ENCODE data around the gene POFUT2. TPM values are rescaled to one million over a fixed set of nuclear protein-coding genes. Genes with fewer than 3 reads are reported as not detected.
A peak's percentile ranks its signal among the peaks of the same experiment; 100 is the strongest.

Gene POFUT2
- polyA plus RNA-seq, 12 donors: 29.2 to 44.2 (median 37.2) TPM; not detected in 1

DNA sequence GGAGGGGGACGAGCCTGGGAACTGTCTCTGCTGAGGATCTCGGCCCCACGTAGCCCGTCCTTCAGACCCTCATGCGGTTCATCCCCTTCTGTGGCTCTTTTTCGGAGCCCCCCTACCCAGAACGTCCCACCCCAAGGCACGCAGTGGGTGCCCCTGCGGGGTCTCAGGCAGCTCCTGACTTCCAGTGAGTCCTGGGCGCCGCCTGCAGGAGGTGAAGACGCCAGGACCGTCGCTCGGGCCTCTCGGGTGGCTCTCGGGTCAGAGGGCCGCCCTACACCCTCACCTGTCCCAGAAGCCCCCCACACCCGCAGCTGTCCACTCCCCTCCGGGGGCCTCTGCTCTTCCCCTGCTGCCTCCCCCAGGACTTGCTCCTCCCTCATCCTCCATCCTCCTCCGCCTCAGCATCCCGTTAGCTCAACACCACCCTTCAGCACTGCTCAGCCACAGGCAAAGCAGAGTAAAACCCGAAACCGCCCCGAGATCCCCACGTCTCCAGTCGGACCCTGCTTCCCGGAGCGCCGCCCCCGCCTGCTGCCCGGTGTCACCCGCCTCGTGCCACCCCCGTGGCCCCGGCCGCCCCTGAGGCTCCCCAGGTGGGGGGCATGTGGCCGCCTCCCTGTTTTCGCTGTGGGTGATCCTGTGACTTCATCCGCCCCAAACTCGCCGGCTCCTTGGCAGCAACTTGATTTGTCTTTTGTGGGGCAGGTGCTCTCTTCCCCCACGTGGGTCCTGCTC, 13.3 kb upstream of the POFUT2 start:
- no peak for DNase-seq

DNA sequence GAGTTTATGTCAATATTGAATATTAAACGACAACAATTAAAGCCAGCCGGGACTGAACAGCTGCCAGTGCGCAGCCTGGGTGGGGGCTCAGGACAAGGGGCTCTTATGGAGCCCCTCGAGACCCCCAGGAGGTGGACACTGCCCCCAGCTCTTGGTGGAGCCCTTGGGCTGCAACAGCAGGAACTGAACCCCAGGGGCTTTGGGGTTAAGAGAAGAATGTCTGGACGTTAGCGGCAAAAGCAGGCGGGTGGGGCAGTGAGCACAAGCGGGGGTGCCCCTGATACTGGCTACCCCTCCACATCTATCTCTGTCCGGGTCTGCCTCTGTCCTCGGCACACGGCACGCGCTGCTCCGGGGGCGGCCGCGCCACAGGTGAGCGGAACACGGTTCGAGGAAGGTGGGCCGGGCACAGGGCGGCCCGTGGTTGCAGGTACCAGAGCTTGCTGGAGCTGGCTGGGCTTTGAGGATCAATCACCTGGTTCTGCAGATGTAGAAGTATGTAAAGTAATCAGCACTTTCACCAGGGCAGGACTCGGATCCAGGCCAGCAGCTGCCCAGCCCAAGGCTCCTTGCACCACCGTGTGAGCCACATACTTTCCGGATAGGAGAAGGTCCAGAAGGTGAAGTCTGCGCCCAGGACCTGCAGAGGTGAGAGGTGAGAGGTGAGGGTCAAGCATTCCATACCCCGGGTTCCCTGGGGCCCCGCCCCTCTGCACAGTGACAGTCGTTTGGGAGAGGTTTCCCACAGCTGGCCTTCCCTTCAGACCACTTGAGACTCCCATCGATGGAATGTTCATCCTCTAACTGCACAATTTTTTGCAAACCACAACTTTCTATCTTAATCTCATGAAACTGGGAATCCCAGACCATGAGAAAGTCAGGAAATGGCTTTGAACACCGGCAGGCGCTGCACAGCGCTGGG, 12.4 kb upstream of the POFUT2 start:
- DNase-seq: no peak

DNA sequence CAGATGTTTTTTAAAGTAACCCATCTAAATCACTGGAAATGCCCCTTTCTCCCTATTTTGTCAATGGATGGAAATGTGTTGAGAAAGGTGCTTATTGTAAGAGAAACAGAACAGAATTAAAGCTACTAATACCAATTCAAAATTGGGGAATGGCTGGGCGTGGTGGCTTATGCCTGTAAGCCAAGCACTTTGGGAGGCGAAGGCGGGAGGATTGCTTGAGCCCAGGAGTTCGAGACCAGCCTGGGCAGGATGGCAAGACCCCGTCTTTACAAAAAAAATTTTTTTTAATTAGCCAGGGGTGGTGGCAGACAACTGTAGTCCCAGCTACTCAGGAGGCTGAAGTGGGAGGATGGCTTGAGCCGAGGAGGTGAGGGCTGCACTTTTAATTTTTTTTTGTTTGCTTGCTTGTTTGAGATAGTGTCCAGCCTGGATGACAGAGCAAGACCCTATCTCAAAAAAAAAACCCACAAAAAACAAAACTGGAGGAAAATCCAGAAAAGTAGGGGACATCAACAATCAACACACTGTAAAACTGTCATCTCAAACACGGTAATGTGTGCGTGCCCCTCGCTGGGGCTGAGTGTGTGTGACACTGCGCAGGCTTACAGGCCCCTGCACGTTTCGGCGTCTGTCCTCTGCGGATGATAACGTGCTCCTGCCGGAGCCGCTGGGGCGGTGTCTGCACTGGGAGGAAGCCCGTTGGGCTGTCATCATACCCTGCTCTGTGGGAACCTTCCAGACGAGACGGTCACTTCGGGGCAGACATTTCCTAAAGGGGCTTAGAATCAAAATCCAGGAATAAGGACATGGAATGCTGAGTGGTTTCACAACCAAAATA, 11.6 kb upstream of the POFUT2 start:
- no peak for DNase-seq

DNA sequence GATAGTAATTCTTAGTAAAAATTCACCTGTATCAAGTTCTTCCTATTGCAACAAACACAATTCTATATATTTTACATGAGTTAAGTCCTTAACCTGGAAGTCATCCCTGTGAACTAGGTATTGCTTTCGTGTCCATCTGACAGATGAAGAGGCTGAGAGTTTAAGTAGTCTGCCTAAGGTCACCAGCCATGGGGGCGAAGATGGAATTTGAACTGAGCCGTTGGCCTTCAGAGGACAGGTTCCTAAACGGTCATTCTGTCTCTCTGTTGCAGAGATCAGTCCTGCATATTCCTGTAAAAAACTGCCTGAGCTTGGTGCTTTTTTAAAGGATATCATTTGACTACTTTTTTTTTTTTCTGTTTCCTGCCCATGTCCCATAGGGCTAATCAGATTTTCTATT, 10.2 kb upstream of the POFUT2 start:
- no peak for DNase-seq

DNA sequence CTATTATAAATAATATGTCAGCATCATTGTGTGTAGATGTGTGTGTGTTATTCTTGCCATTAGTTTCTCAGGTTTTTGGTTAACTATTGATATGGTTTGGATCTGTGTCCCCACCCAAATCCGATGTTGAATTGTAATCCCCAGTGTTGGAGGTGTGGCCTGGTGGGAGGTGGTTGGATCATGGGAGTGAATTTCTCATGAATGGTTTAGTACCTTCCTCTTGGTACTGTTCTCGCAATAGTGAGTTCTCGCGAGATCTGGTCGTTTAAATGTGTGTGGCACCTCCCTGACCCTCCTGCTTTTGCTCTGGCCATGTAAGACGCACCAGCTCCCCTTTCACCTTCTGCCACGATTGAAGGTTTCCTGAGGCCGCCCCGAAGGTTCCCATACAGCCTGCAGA, 9.6 kb upstream of the POFUT2 start:
- no peak for DNase-seq

DNA sequence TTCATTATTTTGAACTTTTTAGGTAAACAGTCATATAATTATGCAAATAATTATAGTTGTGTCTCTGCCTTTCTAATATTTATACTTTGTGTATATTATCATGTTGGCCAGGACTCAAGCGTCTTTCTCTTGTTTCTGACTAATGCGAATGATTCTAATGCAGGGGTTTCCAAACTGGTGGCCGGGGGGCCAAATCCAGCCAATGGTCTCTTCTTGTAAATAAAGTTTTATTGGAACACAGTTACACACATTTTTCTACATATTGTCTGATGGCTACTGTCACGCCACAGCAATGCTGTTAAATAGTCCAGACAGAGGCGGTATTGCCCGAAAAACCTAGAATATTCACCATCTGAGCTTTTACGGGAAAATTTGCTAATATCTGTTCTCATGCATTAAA, 8.9 kb upstream of the POFUT2 start:
- no peak for DNase-seq

DNA sequence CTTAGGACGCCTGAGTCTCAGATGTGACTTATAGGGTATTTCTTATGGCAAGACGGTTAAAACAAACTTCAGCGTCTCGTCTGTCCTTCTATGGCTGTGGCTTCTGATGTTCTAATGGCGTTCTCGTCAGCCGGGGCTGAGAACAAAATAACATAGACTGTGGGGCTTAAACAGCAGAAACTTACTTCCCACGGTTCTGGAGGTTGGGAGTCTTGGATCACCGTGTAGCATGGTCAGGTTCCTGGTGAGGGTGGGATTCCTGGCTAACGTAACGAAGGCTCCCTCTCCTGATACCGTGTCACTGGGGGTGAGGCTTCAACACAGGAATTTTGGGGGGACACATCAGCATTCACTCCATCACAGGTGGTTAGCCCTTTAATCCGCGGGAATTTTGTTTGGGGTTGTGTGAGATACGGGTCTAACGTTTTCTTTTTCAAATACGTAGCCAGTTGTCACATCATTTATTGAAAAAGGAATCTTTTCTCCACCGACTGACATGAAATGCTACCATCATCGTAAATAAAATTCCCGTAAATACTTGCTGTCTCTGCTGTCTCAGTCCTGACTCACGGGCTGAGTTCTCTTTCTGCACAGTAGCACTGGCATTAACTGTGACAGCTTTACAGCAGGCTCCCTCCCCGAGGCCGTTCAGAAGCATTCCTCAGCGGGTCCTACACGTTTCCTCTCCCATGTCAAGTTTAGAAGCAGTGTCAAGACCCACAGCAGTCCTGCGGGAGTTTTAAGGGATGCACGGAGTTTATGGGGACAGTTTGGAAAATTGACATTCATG, 8.1 kb upstream of the POFUT2 start:
- DNase-seq: no peak

DNA sequence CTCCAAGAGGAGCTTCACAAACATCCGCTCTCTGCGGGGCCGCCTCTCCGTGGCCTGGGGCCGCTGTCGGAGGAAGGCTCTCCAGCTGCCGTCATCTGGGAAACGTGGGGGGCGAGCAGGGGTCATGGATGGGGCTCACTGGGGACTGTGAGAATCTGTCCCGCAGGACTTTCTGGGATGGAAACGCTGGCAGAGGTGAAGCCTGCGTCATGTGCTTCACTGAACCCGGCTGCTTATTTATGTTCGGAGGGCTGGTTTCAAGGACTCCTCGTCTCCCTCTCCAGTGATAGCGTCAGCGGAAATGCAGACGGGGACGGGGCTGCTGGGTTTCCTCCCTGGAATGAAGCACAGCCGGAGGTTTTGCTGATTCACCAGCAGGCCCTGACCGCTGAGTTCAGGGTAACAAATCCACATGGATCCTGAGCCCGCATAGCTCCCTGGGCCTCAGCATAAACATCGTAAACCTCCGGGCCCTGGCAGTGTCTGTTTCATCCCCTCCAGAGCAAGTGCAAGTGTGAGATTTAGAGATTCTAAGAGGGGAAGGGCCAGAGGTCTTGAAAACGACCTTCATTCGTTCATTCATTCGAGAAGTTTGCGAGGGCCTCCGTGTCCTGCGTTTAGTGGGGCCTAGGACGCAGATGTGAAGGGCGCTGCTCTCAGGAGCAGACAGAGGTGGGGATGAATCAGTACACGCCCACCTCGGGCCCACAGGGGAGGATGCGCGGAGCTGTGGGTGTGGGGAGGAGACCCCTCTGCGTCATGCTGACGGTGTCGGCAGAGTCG, 7.0 kb upstream of the POFUT2 start:
- DNase-seq: peak; percentile 87

DNA sequence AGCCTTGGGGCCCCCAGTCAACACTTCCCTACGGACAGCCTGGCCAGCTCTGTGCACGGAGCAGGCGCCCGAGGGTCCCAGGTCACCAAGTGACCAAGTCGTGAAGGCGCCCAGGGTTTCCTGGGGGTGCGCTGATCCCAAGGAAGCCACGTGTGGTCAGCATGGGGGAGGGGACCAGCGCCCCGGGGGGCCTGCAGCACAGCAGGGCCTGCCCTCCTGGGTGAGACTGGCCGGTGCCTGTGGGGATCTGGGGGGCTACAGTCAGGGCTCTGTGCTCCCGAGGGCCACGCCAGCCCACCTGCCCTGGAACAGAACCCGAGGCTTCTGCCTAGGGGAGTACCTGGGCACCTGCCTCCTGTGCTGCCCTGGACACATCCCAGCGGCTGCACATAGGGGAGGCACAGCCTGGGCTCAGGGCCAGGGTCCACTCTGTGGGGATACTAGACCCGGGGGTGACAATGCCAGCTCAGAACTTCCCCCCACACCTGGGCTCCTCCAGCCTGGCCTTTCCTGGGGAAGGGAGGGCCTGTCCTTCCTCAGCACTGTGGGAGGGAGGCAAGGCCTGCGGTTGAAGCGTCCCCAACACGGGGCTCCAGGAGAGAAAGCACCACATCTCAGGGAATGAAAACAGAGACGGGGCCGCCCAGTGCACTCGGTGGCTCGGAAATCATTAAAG, 6.2 kb upstream of the POFUT2 start:
- no peak for DNase-seq

DNA sequence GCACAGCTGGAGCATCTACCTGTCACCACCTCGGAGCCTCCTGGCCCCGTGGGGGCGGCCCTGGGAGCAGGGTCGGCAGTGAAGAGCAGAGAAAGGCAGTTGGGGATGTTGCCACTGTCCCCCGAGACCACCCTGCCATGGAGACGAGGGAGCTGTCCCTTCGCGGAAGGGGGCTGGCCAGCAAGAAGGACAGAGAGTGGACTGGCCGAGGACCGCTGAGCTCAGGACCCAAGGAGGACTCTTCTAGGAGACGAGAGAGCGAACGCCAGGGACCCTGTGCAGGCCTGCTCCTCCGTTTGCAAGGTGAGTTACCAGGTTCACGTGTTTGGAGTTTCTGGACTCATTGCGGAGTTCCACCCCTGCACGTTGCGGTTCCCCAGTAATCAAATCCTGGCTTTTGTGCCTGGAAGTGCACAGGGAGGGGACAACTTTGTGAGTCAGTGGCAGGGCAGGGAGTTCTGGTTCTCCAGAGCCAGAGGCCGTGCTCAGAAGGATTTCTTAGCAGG, 5.6 kb upstream of the POFUT2 start:
- no peak for DNase-seq

DNA sequence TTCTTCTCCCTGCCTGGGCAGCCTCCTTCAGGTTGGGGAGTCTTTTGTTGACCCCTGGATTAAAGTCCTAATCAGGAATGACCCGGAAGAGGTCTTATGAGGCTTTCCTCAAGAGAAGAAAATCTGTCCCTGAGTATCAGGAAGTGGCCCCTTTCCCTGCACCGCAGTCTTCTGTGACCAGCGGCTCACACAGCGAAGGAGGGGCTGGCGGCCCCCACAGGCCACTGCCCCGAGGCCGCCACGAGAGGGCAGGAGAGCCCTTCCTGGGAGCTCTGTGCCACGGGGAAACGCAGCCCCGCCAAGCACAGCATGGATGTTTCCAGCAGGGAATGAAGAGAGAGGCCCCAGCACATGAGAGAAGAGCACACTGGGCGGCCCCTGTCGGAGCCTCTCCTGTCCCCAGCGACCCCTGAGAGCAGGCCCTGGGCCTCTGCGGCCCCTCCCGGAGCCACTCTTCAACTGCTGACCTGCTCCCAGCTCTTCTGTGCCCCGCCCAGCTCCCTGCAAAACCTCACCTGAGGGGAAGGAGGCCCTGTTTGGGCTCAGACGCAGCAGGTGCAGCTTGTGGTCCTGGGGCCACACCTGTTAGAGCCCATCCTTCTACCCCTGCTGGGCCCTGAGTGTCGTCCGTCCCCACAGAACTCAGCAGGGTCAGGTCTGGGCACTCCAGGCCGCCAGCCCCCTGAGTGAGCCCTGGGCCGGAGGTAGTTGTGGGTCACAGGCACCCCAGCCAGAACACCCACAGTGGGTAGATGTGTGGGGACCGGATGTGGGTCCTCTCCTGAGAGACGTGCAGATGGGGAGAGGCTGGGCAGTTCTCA, 4.9 kb upstream of the POFUT2 start:
- DNase-seq: peak; percentile 90

DNA sequence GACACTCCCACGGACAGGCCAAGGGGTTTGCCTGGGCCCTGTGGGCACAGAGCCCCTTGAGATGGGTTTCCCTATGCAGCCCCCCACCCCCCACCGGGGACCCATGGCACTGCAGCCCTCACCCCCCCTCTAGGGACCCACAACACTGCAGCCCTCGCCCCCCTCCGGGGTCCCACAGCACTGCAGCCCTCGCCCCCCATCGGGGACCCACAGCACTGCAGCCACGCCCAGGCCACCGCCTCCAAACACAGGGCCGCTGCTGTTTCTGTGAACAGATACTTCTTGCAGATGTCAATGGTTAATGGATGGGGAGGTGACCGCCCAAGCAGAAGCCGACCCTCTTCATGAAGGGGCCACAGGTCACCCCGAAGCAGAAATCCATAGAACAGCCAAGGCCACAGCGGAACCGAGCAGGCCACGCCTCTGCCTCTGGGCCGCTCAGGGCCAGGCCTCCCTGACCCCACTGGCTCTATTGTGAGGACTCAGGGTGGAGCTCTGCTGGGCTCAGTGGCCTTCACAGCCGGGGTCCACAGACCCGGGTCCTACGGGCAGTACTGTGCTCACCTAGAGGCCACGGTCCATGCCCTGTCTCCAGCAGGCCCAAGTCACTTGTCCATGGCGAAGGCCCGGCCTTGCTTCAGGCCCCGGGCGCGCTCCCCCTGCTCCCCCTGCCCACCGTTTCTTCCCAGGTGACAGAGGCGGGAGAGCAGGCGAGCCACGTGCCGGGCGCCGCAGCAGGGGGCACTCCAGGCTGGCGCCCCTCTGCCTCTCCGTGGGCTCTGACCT, 4.1 kb upstream of the POFUT2 start:
- no peak for DNase-seq

DNA sequence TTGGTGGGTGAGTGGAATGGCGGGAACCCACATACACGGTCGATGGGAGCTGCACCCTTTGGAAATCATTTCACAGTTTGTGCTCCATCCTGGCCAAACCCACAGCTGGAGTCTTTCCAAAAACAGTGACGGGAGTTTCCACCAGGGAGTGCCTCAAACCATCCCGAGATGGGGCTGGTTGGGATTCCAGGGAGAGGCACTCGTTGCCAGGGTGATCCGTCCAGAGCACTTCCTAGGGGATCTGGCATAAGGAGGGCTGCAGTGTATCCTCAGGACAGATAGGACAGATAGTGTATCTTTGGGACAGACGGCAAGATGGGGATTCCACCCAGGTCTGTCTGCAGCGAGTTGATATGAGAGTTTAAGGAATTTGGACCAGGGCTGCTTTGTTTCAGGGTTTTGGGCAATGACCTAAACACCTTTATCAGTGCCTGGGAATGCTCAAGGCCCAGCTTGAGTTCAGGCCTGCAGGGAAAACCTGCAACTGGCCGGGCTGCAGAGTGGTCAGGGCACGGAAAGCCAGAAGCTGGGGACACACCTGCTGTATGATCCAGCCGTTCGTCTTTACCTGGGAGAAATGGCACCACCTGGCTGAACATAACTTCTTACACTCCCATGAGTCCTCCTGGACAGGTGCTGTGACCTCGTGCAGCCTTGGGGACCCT, 3.4 kb upstream of the POFUT2 start:
- no peak for DNase-seq

DNA sequence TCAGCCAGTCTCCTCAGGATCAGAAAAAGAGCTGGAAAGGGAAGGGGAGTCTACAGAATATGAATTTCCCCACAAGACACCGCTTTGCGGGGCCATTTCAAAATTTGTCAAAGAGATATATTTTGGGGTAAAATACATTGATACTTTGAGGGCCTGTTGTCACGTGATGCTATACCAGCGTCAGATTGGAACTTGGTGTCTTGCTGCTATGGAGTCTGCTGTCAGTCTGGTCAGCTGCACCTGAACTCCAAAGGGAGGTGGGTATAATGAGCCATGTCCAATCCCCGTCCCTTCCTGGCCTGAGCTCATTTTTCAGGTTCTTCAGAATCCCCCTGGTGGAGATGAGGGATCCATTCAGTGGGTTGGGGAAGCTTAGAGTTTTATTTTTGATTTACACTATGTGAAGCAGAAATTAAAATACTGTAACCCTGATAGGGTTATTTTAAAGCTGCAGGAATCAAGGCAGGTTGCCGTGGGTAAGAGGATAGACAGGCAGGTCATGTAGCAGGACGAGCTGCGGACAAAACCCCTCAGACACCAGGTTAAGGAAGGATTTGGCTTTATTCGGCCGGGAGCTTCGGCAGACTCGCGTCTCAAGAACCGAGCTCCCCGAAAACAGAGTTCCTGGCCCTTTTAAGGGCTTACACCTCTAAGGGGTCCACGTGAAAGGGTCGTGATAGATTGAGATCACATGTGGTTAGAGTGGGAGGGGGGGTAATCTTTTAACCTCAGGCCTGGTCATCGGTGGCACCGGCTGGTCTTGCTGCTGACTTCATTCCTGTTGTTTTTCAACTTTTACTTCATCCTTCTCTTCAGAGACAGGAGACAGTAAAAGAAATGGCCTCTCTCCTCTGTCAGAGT, 2.2 kb upstream of the POFUT2 start:
- no peak for DNase-seq

DNA sequence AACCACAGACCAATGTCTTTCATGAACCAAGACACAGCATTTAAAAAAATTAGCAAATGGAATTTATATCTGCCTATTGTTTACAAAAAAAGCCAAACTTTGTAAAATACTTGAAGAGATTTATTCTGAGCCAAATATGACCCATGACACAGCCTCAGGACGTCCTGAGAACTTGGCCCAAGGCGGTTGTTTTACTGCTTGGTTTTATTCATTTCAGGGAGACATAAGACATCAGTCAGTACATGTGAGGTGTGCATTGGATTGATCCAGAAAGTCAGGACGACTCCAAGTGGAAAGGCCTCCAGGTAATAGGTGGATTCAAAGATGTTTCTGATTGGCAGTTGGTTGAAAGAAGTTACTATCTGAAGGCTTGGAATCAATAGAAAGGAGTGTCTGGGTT, 1.4 kb upstream of the POFUT2 start:
- DNase-seq: no peak

DNA sequence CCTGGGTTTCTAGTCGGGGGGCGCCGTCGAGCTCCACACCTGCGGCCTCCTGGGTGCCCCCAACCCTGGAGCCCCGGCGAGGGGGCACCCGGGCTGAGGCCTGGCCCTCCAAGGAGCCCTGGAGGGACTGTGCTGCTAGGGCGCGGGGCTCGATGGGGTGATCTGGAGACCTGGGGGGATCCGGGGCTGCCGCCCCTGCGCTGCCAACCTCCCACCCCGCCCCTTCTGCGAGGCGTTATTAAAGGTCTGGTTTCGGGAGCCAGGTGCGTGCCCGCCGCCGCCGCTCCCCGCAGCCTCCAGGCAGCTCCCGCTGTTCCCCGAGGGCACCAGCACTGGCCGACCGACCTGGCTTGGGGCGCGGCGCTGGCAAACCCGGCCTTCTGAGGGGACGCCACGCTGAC, 746 bp upstream of the POFUT2 start:
- DNase-seq: no peak

All from muscle of arm (tissue), 12 donors.